ENCODE results near the gene MEA1.
"Not testable (repeated sequence)": the region's sequence is repeated elsewhere in the genome, so short reads cannot be mapped to it uniquely, and the experiment has no call there.

The MEA1 gene

GRCh38 chr6:43013843-43014433, at the start of gene MEA1, which contains the start of gene KLHDC3:
TSS of gene MEA1 (minus strand) at chr6:43013946. CDS start at chr6:43013813, 133 bp downstream.
TSS of gene KLHDC3 (plus strand) at chr6:43014249. CDS start at chr6:43017193, 2,944 bp downstream.
- peak; percentile 100 for DNase-seq (ENCODE audit: low spot score)

GRCh38 chr6:43062818-43063217, 49.1 kb upstream of the MEA1 start:
- no peak for DNase-seq (ENCODE audit: low spot score)

DNA sequence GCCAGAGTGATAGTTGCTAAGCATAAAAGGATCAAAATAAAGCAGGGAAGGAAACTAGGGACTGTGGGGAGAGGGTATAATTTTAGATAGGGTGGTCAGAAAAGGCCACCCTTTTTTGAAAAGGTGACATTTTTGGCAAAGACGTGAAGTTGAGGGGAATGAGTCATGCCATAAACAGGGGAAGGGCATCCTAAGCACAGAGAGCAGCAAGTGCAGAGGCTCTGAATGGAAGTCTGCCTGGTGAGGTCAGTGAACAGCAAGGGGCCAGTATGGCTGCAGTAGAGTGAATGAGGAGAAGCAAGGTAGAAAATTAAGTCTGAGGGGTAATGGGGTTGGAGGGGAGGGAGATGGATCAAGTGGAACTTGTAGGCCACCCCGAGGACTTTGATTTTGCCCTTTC, 48.1 kb upstream of the MEA1 start:
- no peak for DNase-seq (ENCODE audit: low spot score)

DNA sequence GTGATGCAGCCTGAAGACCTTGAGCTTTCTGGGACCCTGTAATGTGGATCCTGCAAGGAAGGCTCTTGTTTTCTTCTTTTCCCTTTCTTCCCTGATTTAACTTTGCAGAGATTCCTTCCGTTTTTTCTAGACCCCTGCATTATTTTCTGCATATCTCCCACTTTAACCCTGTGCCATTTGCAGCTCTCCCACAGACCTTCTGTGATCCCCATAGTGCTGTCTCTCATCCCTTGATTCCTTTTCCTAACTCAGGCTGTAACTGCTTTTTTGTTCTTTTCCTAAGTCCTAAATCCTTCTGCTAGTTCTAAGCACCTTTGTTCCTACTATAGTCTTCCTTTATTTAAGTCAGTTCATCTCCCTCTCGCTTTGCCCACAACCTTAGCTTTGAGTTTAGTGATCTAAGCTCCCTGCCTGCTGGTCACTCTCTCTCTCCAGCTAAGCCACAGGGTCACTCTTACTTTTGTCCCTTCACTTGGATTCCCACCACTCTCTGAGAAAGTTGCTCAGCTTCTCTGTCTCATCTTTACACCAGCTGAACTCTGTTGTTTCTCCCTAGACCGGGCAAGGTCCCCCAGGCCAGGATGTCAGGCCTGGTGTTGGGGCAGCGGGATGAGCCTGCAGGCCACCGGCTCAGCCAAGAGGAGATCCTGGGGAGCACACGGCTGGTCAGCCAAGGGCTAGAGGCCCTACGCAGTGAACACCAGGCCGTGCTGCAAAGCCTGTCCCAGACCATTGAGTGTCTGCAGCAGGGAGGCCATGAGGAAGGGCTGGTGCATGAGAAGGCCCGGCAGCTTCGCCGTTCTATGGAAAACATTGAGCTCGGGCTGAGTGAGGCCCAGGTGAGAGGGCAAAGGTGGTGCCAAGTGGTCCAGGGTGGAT, 47.2 kb upstream of the MEA1 start:
- DNase-seq (ENCODE audit: low spot score) = no peak

DNA sequence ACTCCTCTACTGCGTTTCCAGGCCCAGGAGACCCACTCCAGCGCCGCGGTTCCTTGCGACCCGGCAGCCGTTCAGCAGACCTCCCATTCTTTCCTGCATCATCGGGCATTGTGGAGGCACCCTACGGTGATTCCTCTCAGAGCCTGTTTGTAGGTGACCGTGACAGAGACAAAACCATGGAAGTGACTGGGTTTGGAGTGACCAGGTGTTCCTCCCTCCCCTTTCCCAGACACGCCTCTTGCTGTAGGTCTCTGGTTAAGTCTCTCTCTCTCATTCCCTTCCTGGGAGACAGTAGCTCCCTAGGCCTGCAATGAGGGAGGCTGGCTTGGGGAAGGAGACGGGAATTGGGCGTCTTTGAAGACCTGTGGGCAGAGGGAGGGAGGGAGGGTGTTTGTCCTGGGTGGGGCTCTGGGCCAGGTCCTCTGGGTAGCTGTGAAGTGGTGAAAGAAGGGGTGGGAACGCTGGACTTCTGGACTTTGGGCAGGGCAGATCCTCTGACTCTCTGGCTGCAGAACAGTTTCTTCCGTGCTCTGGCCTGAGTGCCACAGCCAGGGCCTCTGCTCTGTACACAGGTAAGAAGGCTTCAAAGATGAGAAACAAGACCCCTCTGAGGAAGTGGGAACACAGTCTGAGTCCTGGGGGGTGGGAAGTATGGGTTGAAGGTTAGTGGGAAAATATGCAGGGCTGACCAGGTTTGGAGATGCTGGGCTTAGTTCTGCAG, 46.4 kb upstream of the MEA1 start:
- peak; percentile 68 for DNase-seq (ENCODE audit: low spot score)

- peak; percentile 98 for DNase-seq (ENCODE audit: low spot score)
These were observed 45.7 kb upstream of the MEA1 start, which contains the start of the genes KLC4 and MRPL2 for GRCh38 chr6:43059168-43060033. TSS of gene KLC4 (plus strand) at chr6:43059631. CDS start at chr6:43061336, 1,705 bp downstream. TSS of gene MRPL2 (minus strand) at chr6:43059434. CDS start at chr6:43059381, 53 bp downstream.

DNA sequence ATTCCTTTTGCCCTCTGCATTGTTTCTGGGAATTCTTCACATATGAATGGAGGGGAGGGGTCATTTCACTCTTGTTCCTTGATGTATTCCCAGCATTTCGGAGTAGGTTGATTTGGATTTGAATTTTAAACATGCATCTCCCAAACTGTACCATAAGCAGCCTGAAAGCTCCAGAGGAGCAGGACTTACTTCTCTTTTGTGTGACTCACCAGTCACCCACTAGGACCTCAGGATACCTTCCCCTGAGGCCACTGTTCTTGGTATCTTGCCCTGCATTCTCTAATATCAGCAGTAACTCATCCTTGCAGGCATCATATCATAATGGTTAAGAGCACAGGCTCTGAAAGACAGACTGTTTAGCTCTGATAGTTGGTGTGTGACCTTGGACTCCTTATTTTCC, 44.8 kb upstream of the MEA1 start:
- no peak for DNase-seq (ENCODE audit: low spot score)

GRCh38 chr6:43055966-43056365, 42.2 kb upstream of the MEA1 start:
- DNase-seq (ENCODE audit: low spot score) = no peak

- DNase-seq (ENCODE audit: low spot score) = no peak
These were observed 40.6 kb upstream of the MEA1 start for GRCh38 chr6:43054206-43054943.

DNA sequence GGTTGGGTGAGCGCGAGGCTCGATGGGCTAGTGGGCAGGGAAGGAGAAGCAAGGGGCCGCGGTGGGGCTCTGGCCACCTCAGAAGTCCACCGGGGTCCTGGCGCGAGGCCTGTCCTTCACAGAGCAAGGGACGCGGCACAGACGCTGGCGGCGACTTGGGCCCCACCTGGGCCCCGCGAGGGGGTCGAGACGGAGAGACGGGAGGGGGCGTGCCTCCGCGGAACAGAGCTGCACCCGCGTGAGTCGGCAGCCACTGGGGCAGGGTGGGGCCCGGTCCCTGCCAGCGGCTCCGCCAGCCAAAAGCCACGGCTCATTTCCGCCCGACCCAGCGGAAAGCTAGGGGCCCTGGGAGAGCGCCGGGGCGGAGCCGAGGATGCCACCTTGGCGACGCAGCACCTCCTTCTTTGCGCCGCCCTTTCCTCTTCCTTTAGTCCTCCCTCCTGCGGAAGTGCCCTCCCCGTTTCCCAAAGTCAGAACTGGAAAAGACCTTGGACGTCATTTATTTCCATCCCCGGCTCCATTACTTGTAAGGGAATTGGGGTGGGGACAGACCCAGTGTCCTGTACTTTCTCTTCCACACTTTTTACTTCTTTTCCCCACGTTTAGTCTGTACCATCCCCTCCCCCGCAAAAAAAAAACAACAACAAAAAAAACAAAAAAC, 39.9 kb upstream of the MEA1 start, which contains the start of gene CUL7:
Gene CUL7 (minus strand): TSS at position 307 of the 661 bp plus-strand sequence. CDS start 1,063 bp downstream, outside the sequence.
- peak; percentile 96 for DNase-seq (ENCODE audit: low spot score)

DNA sequence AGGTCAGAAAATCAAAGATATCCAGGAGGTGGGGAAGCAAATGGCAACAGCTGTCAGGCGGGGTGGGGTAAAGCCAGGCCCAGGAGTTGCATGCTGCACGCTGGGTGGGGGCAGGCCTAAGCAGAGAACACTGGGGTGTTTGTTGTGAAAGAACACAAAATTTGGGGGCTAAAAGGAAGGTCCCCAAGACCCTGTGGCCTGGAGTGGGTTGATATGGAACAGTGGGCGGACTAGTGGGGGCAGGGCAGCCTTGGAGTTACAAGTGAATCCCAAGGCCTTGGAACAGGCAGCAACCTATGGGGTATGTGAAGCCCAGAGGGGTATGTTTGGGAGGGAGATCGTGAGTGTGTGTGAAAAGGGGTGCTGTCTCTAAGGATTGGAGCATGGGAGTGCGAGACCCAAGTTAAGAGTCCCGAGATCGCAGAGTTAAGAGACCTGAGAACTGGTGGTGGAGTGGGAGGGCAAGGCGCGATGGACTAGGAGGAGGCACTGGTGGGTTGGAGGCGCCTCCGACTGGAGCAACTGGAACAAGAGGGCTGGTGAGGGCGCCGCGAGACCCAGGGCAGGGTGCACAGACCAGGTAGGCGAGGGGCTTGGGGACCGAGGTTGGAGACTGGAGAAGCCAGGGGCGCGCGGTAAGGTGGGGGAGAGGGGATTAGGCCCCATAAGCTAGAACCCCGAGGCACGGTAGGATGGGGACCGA, 39.2 kb upstream of the MEA1 start:
- DNase-seq (ENCODE audit: low spot score) = peak; percentile 16

GRCh38 chr6:43052225-43052841, 38.6 kb upstream of the MEA1 start:
- DNase-seq (ENCODE audit: low spot score) = no peak

DNA sequence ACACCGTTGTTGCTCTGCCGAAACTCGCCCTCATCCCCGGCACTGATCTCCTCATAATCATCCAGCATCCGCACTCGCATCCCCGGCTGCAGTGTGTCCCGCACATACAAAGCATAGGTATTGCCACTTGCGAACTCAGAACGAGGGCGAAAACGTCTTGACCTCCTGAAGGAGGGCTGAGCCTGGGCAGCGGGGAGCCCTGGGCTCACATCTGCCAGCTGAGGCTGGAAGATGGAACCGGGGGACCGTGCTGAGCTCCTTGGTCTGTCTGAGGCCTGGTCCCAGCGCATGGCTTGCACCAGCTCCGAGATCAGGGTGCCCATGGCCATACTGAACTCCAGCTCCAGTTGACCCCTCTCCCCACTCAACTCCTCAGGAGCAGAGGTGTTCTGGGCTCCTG, 37.2 kb upstream of the MEA1 start:
- no peak for DNase-seq (ENCODE audit: low spot score)

DNA sequence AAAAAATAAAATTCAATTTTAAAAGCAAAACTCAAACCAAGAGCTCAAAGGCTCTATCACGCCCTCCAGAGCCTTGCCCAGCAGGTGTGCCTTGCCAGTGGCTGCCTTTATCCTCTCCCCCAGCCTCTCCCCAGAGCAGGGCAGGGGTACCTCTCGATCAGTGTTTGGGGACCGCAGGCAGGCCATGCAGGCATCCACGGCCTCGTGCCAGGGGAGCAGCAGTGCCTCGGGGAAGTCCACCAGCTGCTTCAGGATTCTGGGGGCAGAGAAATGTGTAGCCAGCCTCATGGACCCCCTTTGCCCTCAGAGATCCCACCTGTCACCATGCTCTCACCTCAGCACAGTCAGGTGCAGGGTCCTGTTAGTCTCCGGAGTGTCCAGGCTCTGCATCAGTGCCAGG, 34.3 kb upstream of the MEA1 start:
- no peak for DNase-seq (ENCODE audit: low spot score)

- no peak for DNase-seq (ENCODE audit: low spot score)
These were observed 31.7 kb upstream of the MEA1 start for GRCh38 chr6:43045371-43045930.

DNA sequence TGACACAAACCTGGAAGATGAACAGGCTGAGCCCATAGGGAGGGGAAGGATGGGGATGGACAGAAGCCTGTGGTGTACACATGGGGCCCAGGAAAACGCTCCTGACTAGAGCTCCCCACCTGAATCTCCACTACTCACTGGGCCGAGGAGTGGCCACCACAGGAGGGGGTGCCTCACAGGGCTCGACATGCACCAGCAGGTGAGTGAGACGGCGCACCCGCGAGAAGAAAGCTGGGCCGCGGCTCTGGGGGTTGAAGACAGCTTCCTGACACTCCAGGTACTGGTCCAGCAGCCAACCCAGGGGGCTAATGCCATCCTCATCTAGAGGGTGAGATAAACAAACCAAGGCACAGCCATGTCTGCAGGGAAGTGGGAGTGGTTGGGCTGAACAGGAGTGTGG, 29.6 kb upstream of the MEA1 start:
- no peak for DNase-seq (ENCODE audit: low spot score)

- DNase-seq (ENCODE audit: low spot score) = not testable (repeated sequence)
These were observed 27.7 kb upstream of the MEA1 start for GRCh38 chr6:43041475-43041874.

GRCh38 chr6:43040542-43041257, 27.0 kb upstream of the MEA1 start:
- DNase-seq (ENCODE audit: low spot score) = no peak
